ENCODE measurements around the gene KIF6. TPM values are rescaled to one million over a fixed set of nuclear protein-coding genes. Genes with fewer than 3 reads are reported as not detected.

The KIF6 gene
- polyA plus RNA-seq, 1 donor (not counting 4 experiments of a cell fraction or from before 2014, with no cell fraction given), result 0.14 TPM

- dilution Hi-C loops (cut with MboI; ENCODE audit: extremely low pct_ligation_motif_present, low sequenced_read_pairs), result no loop called here
- H3K36me3 ChIP-seq (ENCODE audit: control insufficient read depth in 2 of 2, extremely low read depth in 1 of 2, insufficient read depth in 2 of 2, low read length in 2 of 2), result no peaks in the 10 kb centered on the region
- DNase-seq (ENCODE audit: low read depth, low spot score) (no peak), FAIRE-seq (no peak)
- TF ChIP-seq CTCF (optimal IDR thresholded peaks at IDR 0.05 in 1 of 3, IDR thresholded peaks at IDR 0.05 in 1 of 3, conservative IDR thresholded peaks at IDR 0.05 in 1 of 3; ENCODE audit: extremely low read depth in 1 of 3, insufficient read depth in 2 of 3, low read length in 3 of 3), result no peak
- TF ChIP-seq EZH2 (IDR thresholded peaks at IDR 0.05; ENCODE audit: low read length), result no peak
- no peaks in the 10 kb centered on the region for H3K9me3 ChIP-seq (ENCODE audit: control insufficient read depth, low read depth, low read length)
- H3K27ac ChIP-seq (ENCODE audit: control insufficient read depth, insufficient read depth, low read length), result no peak overlapping the region
- H2AFZ ChIP-seq (ENCODE audit: control insufficient read depth, low read length), result no peak overlapping the region
- no peaks in the 10 kb centered on the region for H3K9me1 ChIP-seq (ENCODE audit: control insufficient read depth, extremely low read depth, insufficient read depth, low read length)
- no peaks in the 10 kb centered on the region for H3K79me2 ChIP-seq (ENCODE audit: control insufficient read depth, insufficient read depth, low read length)
- no peaks in the 10 kb centered on the region for H3K4me1 ChIP-seq (ENCODE audit: control insufficient read depth, extremely low read depth, insufficient read depth, low read length)
- no peaks in the 10 kb centered on the region for H4K20me1 ChIP-seq (ENCODE audit: control insufficient read depth, extremely low read depth, insufficient read depth, low read length)
- H3K27me3 ChIP-seq (ENCODE audit: control insufficient read depth, extremely low read depth, insufficient read depth, low read length), result peaks cover 3% of the 10 kb centered on the region
- H3K9ac ChIP-seq (ENCODE audit: control insufficient read depth, extremely low read depth, insufficient read depth, low read length), result no peak overlapping the region
- no peak overlapping the region for H3K4me2 ChIP-seq (ENCODE audit: control insufficient read depth, extremely low read depth, insufficient read depth, low read depth, low read length)
- no peak overlapping the region for H3K4me3 ChIP-seq (ENCODE audit: control insufficient read depth in 2 of 3, extremely low read depth in 1 of 3, insufficient read depth in 2 of 3, low read depth in 1 of 3, low read length in 3 of 3)
Observed at GRCh38 chr6:39599973-39600372, 125.2 kb downstream of the KIF6 start.

- Histone ChIP-seq H2AFZ (ENCODE audit: control insufficient read depth, low read length) (no peak overlapping the region), H3K9me3 (ENCODE audit: control insufficient read depth, low read depth, low read length) (no peaks in the 10 kb centered on the region), H3K9me1 (ENCODE audit: control insufficient read depth, extremely low read depth, insufficient read depth, low read length) (no peaks in the 10 kb centered on the region), H3K79me2 (ENCODE audit: control insufficient read depth, insufficient read depth, low read length) (no peaks in the 10 kb centered on the region), H3K4me1 (ENCODE audit: control insufficient read depth, extremely low read depth, insufficient read depth, low read length) (no peaks in the 10 kb centered on the region), H3K27ac (ENCODE audit: control insufficient read depth, insufficient read depth, low read length) (no peak overlapping the region), H3K36me3 (ENCODE audit: control insufficient read depth in 2 of 2, extremely low read depth in 1 of 2, insufficient read depth in 2 of 2, low read length in 2 of 2) (no peaks in the 10 kb centered on the region), H3K9ac (ENCODE audit: control insufficient read depth, extremely low read depth, insufficient read depth, low read length) (no peak overlapping the region), H4K20me1 (ENCODE audit: control insufficient read depth, extremely low read depth, insufficient read depth, low read length) (no peaks in the 10 kb centered on the region), H3K27me3 (ENCODE audit: control insufficient read depth, extremely low read depth, insufficient read depth, low read length) (peaks cover 3% of the 10 kb centered on the region), H3K4me3 (ENCODE audit: control insufficient read depth in 2 of 3, extremely low read depth in 1 of 3, insufficient read depth in 2 of 3, low read depth in 1 of 3, low read length in 3 of 3) (no peak overlapping the region), H3K4me2 (ENCODE audit: control insufficient read depth, extremely low read depth, insufficient read depth, low read depth, low read length) (no peak overlapping the region)
- no peak for FAIRE-seq
- no peak for DNase-seq (ENCODE audit: low read depth, low spot score)
- no peak for TF ChIP-seq CTCF (optimal IDR thresholded peaks at IDR 0.05 in 1 of 3, IDR thresholded peaks at IDR 0.05 in 1 of 3, conservative IDR thresholded peaks at IDR 0.05 in 1 of 3; ENCODE audit: extremely low read depth in 1 of 3, insufficient read depth in 2 of 3, low read length in 3 of 3)
- TF ChIP-seq EZH2 (IDR thresholded peaks at IDR 0.05; ENCODE audit: low read length), result no peak
- dilution Hi-C loops (cut with MboI; ENCODE audit: extremely low pct_ligation_motif_present, low sequenced_read_pairs), result no loop called here
Observed at GRCh38 chr6:39599341-39599740, 125.9 kb downstream of the KIF6 start.
